ENCODE results near the gene ADSS1.

Gene ADSS1

DNA sequence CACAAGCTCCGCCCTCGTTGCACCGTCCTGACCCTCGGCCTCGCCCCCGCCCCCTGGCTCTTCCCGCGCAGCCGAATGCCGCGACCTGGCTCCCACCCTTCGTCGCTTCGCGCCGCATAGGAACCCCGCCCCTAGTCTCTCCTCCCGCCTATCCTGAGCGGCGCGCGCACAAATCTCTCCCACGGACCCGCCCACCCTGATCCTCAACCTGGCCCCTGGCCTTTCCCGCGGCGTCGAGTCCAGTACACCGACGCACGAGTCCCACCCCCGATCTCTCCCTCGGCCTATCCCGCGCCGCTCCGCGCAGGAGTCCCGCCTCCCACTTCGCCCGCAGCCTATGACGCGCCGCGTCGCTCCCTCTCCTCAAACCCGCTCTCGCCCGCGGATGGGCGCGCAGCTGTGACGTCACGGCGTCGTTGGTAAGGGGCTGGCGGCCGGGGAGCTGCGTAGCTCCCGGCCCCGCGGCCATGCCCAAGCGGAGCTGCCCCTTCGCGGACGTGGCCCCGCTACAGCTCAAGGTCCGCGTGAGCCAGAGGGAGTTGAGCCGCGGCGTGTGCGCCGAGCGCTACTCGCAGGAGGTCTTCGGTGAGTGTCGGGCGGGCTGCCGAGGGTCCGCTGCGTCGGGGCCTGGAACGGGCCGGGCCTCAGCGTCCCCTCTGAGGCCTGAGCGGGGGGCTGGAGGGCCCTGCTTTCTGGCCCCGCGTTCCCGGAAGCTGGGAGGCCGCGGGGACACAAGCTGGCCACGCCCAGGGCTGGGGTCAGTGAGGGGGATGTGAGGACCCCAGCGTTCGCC lies 28.9 kb downstream of the ADSS1 start, which contains the start of gene SIVA1:
TSS of gene SIVA1 (plus strand) at position 413 of the 793 bp plus-strand sequence. CDS start at position 468, 55 bp downstream.
- peaks cover 53% of the 10 kb centered on the region for H3K4me1 Mint-ChIP-seq
- peak; percentile 97 for ATAC-seq
- no peaks in the 10 kb centered on the region for H3K27me3 Mint-ChIP-seq
- H3K27ac Mint-ChIP-seq, result peak within 1 kb of the TSS; percentile 72
- H3K36me3 Mint-ChIP-seq, result peaks cover 15% of the 10 kb centered on the region
- peak within 1 kb of the TSS; percentile 80 for H3K4me3 Mint-ChIP-seq
- no peaks in the 10 kb centered on the region for H3K9me3 Mint-ChIP-seq

DNA sequence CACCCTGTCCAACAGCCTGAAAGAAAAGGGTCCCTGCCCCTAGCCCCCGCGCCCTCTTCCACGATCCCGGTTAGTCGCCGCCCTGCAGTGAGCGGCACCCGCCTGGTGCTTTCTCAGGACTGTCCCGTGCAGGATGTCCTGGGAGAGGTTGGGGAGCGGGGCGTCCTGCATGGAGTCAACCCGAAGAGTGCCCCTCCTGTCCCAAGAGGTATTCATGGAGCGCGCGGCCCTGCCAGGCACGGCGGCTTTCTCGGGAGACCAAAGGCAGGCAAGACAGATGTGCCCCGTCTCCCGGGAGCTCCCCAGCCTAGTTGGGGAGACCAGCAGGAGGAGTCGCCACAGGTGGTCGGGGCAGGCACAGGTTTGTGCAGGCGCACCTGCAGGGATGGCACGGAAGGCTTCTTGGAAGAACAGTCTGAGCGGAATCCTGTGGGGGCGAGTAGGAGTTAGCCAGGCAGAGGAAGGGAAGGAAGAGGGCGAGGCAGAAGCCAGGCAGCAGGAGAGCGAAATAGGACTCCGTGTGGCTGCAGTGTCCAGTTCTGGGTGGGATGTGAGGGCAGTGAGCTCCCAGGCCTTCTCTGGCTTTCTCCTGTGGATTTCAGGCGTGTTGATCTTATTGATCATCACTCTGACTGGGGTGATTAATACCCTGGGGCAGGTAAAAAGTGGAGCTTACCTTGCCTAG lies 29.6 kb downstream of the ADSS1 start:
- peak overlapping the region; percentile 72 for H3K27ac Mint-ChIP-seq
- H3K4me1 Mint-ChIP-seq, result peaks cover 54% of the 10 kb centered on the region
- no peak for ATAC-seq
- H3K36me3 Mint-ChIP-seq, result peaks cover 20% of the 10 kb centered on the region
- H3K27me3 Mint-ChIP-seq, result no peaks in the 10 kb centered on the region
- H3K4me3 Mint-ChIP-seq, result peak overlapping the region; percentile 80
- no peaks in the 10 kb centered on the region for H3K9me3 Mint-ChIP-seq

- Mint-ChIP-seq H3K9me3 (no peaks in the 10 kb centered on the region), H3K4me3 (peak overlapping the region; percentile 80), H3K27me3 (no peaks in the 10 kb centered on the region), H3K36me3 (peaks cover 26% of the 10 kb centered on the region), H3K4me1 (peaks cover 47% of the 10 kb centered on the region), H3K27ac (peak overlapping the region; percentile 72)
- ATAC-seq, result no peak
These were observed 30.3 kb downstream of the ADSS1 start for GRCh38 chr14:104754213-104754851.

DNA sequence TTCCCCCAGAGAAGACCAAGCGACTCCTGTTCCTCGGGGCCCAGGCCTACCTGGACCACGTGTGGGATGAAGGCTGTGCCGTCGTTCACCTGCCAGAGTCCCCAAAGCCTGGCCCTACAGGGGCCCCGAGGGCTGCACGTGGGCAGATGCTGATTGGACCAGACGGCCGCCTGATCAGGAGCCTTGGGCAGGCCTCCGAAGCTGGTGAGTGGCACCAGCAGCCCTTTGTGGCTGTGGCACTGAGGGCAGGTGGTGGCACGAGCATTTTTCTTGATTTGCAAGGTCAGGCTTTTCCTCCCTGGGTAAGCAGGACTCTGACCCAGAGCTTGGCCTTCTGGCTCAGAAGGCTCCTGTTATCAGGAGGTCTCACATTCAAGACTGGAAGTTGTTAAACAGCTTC lies 31.6 kb downstream of the ADSS1 start:
- Mint-ChIP-seq H3K27me3 (no peaks in the 10 kb centered on the region), H3K9me3 (no peaks in the 10 kb centered on the region), H3K27ac (peak overlapping the region; percentile 7), H3K36me3 (peaks cover 38% of the 10 kb centered on the region), H3K4me3 (no peak overlapping the region), H3K4me1 (peaks cover 46% of the 10 kb centered on the region)
- no peak for ATAC-seq

DNA sequence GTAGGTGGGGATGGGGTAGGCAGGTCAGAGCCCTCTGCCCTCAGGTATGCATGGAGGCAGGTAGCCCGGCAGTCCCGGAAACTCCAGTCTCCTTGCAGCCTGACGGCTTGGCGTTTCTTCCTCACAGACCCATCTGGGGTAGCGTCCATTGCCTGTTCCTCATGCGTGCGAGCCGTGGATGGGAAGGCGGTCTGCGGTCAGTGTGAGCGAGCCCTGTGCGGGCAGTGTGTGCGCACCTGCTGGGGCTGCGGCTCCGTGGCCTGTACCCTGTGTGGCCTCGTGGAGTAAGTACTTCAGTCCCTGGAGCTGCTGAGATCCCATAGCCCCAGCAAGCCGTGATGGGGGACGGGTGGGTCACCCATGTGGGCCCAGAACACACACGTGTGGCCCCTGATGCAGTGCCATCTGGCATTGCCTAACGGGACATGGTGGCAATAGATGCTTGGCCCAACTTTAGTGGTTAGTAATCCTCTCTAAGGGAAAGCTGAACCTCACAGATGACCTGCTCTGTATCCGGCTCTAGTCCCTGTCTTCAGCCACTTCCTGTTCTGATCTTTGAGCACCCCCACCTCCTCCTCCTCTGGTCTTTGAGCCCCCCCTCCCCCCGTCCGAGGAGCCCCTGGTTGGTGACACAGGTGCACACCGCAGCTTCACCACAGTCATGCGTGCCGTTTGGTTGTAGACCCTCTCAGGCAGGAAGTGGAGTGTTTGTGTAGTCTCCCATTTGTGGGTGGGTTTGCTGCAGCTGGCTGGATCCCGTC lies 32.6 kb downstream of the ADSS1 start:
- H3K27me3 Mint-ChIP-seq, result no peaks in the 10 kb centered on the region
- ATAC-seq, result no peak
- no peaks in the 10 kb centered on the region for H3K9me3 Mint-ChIP-seq
- H3K36me3 Mint-ChIP-seq, result peaks cover 49% of the 10 kb centered on the region
- no peak overlapping the region for H3K4me3 Mint-ChIP-seq
- peak overlapping the region; percentile 42 for H3K27ac Mint-ChIP-seq
- peaks cover 46% of the 10 kb centered on the region for H3K4me1 Mint-ChIP-seq

DNA sequence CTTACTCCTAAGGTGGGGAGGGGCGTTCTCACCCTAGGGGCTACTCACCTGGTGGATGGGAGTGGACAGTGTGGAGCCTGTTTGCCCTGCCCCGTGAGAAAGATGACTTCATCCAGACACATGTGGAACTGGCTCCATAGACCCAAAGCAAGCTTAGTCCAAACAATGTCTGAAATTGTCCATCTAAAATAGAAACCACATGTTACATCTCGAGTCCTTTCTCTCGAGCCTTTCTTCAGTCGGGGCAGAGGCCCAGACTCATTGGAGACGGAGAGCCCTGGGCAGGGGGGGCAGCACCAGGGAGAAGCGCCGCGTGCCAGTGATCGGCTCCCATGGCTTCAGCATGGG lies 33.2 kb downstream of the ADSS1 start:
- H3K4me3 Mint-ChIP-seq, result no peak overlapping the region
- no peak for ATAC-seq
- peaks cover 46% of the 10 kb centered on the region for H3K4me1 Mint-ChIP-seq
- peak overlapping the region; percentile 42 for H3K27ac Mint-ChIP-seq
- no peaks in the 10 kb centered on the region for H3K9me3 Mint-ChIP-seq
- no peaks in the 10 kb centered on the region for H3K27me3 Mint-ChIP-seq
- peaks cover 54% of the 10 kb centered on the region for H3K36me3 Mint-ChIP-seq

DNA sequence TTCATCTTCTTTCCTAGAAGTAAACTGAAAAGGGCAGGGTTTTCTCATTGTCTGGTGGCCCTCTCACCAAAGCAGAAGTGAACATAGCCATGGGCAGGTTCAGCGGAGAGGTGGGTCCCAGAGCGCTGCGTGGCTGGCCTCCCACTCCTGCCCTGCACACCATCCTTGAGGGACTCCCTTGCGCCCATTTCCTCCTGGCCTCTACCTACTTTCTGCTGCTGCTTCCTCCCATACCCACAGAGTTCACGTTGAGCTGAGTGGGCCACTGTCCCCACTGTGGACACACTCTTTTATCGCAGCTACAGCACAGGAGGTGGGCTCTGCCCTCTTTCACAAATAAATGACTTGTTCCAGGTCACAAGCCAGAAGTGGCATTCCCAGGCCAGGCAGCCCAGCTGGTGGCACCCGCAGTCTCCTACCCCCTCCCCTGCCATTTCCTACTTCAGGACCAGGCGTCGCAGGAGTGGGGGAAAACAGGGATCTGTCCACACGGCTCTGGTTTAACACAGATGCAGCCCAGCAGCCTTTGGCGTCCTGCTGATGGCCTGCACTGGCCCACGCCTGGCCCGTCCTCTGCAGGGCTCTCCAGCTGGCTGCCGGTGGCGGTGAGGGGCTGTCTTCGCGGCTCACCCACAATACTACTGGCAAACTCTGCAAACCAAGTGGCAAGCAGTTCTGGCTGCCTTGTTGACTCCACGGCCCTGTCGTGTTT lies 33.8 kb downstream of the ADSS1 start:
- ATAC-seq, result no peak
- Mint-ChIP-seq H3K36me3 (peaks cover 58% of the 10 kb centered on the region), H3K27ac (peak overlapping the region; percentile 42), H3K4me3 (no peak overlapping the region), H3K4me1 (peaks cover 46% of the 10 kb centered on the region), H3K27me3 (no peaks in the 10 kb centered on the region), H3K9me3 (no peaks in the 10 kb centered on the region)

- Mint-ChIP-seq H3K27me3 (no peaks in the 10 kb centered on the region), H3K4me1 (peaks cover 37% of the 10 kb centered on the region), H3K4me3 (no peak overlapping the region), H3K27ac (no peak overlapping the region), H3K9me3 (no peaks in the 10 kb centered on the region), H3K36me3 (peaks cover 58% of the 10 kb centered on the region)
- no peak for ATAC-seq
These were observed 35.2 kb downstream of the ADSS1 start for GRCh38 chr14:104758981-104759969.

- no peak overlapping the region for H3K4me3 Mint-ChIP-seq
- H3K36me3 Mint-ChIP-seq, result peaks cover 42% of the 10 kb centered on the region
- H3K9me3 Mint-ChIP-seq, result peaks cover 5% of the 10 kb centered on the region
- peaks cover 11% of the 10 kb centered on the region for H3K4me1 Mint-ChIP-seq
- no peak overlapping the region for H3K27ac Mint-ChIP-seq
- H3K27me3 Mint-ChIP-seq, result no peaks in the 10 kb centered on the region
- no peak for ATAC-seq
These were observed 41.5 kb downstream of the ADSS1 start for GRCh38 chr14:104765517-104765916.

- H3K4me3 Mint-ChIP-seq, result no peak overlapping the region
- H3K27ac Mint-ChIP-seq, result no peak overlapping the region
- H3K27me3 Mint-ChIP-seq, result no peaks in the 10 kb centered on the region
These were observed 42.3 kb downstream of the ADSS1 start for GRCh38 chr14:104766256-104766862.

GRCh38 chr14:104766863-104767633 lies 43.0 kb downstream of the ADSS1 start:
- H3K36me3 Mint-ChIP-seq, result peaks cover 41% of the 10 kb centered on the region

More at GRCh38 chr14:104766256-104766862, 42.3 kb downstream of the ADSS1 start:
- ATAC-seq, result no peak
- peaks cover 41% of the 10 kb centered on the region for H3K36me3 Mint-ChIP-seq
- peaks cover 11% of the 10 kb centered on the region for H3K4me1 Mint-ChIP-seq
- H3K9me3 Mint-ChIP-seq, result peaks cover 5% of the 10 kb centered on the region

GRCh38 chr14:104767634-104767918 lies 43.5 kb downstream of the ADSS1 start:
- no peak for ATAC-seq
- Mint-ChIP-seq H3K27me3 (no peaks in the 10 kb centered on the region), H3K9me3 (peaks cover 5% of the 10 kb centered on the region), H3K36me3 (peaks cover 41% of the 10 kb centered on the region), H3K4me1 (peaks cover 11% of the 10 kb centered on the region), H3K4me3 (no peak overlapping the region), H3K27ac (no peak overlapping the region)

More at GRCh38 chr14:104766863-104767633, 43.0 kb downstream of the ADSS1 start:
- H3K4me1 Mint-ChIP-seq, result peaks cover 11% of the 10 kb centered on the region
- no peaks in the 10 kb centered on the region for H3K27me3 Mint-ChIP-seq
- H3K27ac Mint-ChIP-seq, result no peak overlapping the region
- no peak for ATAC-seq
- no peak overlapping the region for H3K4me3 Mint-ChIP-seq
- peaks cover 5% of the 10 kb centered on the region for H3K9me3 Mint-ChIP-seq
